GM06990 (cell line): ENCODE results near the gene ALDH5A1.
"Not testable (repeated sequence)": the region's sequence is repeated elsewhere in the genome, so short reads cannot be mapped to it uniquely, and the experiment has no call there.

Source experiments
- DNase-seq: peaks from one replicate; pipeline ENCODE4 v3.0.0-alpha.2; 2011; ENCODE audit not compliant: insufficient read length; ENCODE audit errors: extremely low read depth
- H3K27me3 ChIP-seq: replicated peaks from 2 replicates; pipeline ENCODE4 v1.6.0; 2011; ENCODE audit warnings: low read length; ENCODE audit not compliant: control insufficient read depth, insufficient read depth
- H3K36me3 ChIP-seq: 2 replicates; pipeline ENCODE4 v1.5.1; 2011; ENCODE audit warnings: low read length; ENCODE audit not compliant: control insufficient read depth, insufficient read depth
- H3K4me3 ChIP-seq: replicated peaks from 2 replicates; pipeline ENCODE4 v1.5.1; 2011; ENCODE audit warnings: low read depth, mild to moderate bottlenecking, control low read depth, low read length
- CTCF ChIP-seq: IDR thresholded peaks from 2 replicates; pipeline ENCODE4 v1.5.1; 2011; ENCODE audit warnings: low read length, control low read depth, mild to moderate bottlenecking, inconsistent platforms; ENCODE audit not compliant: insufficient read depth, poor library complexity, severe bottlenecking

Gene ALDH5A1

GRCh38 chr6:24504649-24505586 is 10.1 kb downstream of the ALDH5A1 start:
- no peak for DNase-seq
- no peak overlapping the region for H3K4me3 ChIP-seq

GRCh38 chr6:24506814-24507520 is 12.2 kb downstream of the ALDH5A1 start:
- Histone ChIP-seq H3K36me3 (peaks cover 1% of the 10 kb centered on the region; the same call in 1 of the 2 replicates), H3K27me3 (no peaks in the 10 kb centered on the region), H3K4me3 (no peak overlapping the region)
- DNase-seq: no peak
- TF ChIP-seq CTCF: no peak

More at GRCh38 chr6:24504649-24505586, 10.1 kb downstream of the ALDH5A1 start:
- H3K27me3 ChIP-seq: no peaks in the 10 kb centered on the region
- H3K36me3 ChIP-seq: peaks cover 1% of the 10 kb centered on the region; the same call in 1 of the 2 replicates
- TF ChIP-seq CTCF: no peak

GRCh38 chr6:24511976-24512375 is 17.2 kb downstream of the ALDH5A1 start:
- not testable (repeated sequence) for H3K27me3 ChIP-seq, DNase-seq, H3K36me3 ChIP-seq, H3K4me3 ChIP-seq

GRCh38 chr6:24513602-24514001 is 18.8 kb downstream of the ALDH5A1 start:
- Histone ChIP-seq H3K36me3 (no peaks in the 10 kb centered on the region), H3K27me3 (no peaks in the 10 kb centered on the region), H3K4me3 (no peak overlapping the region)
- DNase-seq: no peak
- peak; percentile 21 for TF ChIP-seq CTCF

- peak; percentile 55 for DNase-seq
- Histone ChIP-seq H3K36me3 (no peaks in the 10 kb centered on the region), H3K4me3 (peak overlapping the region; percentile 42), H3K27me3 (no peaks in the 10 kb centered on the region)
- TF ChIP-seq CTCF: no peak
Measured at GRCh38 chr6:24517659-24518543, 23.1 kb downstream of the ALDH5A1 start.
